Measurements from ENCODE around the gene FAM222A. TPM values are rescaled to one million over a fixed set of nuclear protein-coding genes. Genes with fewer than 3 reads are reported as not detected.

The FAM222A gene
- total RNA-seq, 1 experiment from 2014 or later, result 2.8 TPM

DNA sequence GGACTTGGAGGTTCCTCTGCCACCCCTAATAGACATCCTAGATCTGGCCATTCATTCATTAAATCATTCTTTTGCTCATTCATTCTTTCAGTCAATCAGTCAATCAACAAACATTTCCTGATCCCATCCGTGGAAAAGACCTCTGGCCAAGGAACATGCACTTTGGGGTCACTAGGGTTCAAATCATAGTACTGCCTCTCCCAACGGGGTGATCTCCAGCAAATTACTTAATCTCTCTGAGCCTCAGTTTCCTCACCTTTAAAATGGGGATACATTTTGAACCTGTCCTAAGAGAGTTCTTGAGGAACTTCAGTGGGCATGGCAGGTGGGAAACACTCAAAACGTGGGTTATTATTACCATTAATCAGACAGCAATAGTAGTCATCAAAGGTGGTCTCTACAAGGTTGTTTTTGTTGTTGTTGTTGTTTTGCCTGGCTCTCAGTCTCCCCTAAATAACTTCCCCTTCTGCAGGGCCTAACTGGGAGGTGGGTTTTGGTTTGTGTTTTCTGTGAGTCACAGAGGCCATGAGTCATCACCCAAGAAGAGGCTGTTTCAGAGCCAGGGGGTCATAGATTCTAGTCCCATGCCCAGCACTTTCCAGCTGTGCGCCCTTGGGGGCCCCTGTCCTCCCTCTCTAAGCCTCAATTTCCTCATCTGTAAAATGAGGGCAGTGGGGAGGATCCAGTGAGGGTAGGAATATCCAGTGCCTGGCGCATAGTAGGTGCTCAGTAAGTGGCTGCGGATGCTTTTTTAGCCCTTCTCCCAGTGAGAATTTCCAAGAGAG is 16.9 kb upstream of the FAM222A start:
- no peak overlapping the region for H3K4me3 Mint-ChIP-seq
- H3K27me3 ChIP-seq (ENCODE audit: insufficient read depth, low read length), result no peaks in the 10 kb centered on the region
- no peaks in the 10 kb centered on the region for H3K4me1 ChIP-seq (ENCODE audit: insufficient read depth, low read length)
- H3T11ph ChIP-seq (ENCODE audit: low read length), result no peak overlapping the region
- no peak overlapping the region for H3K27ac Mint-ChIP-seq
- no peak overlapping the region for H3K4ac ChIP-seq (ENCODE audit: low read depth, low read length)
- no peak overlapping the region for H2BK12ac ChIP-seq (ENCODE audit: insufficient read length, low read depth, low read length)
- H2BK20ac ChIP-seq (ENCODE audit: low read depth, low read length, poor library complexity, severe bottlenecking), result no peak overlapping the region
- no peak overlapping the region for H3K9ac ChIP-seq (ENCODE audit: extremely low read depth, insufficient read length, low read length)
- H3K36me3 Mint-ChIP-seq (ENCODE audit: insufficient read depth in 1 of 3, low read depth in 3 of 3), result no peaks in the 10 kb centered on the region
- no peaks in the 10 kb centered on the region for H3K9me3 ChIP-seq (ENCODE audit: control insufficient read depth, low read depth, low read length)
- no peak overlapping the region for H2AK5ac ChIP-seq (ENCODE audit: insufficient read length, low read length)
- H3K14ac ChIP-seq (ENCODE audit: insufficient read depth, low read length), result no peak overlapping the region
- no peak overlapping the region for H3K56ac ChIP-seq (ENCODE audit: insufficient read length, low read depth, low read length)
- peaks cover 8% of the 10 kb centered on the region for H3K27me3 Mint-ChIP-seq (ENCODE audit: low read depth)
- no peak overlapping the region for H3K27ac ChIP-seq (ENCODE audit: insufficient read length, low read depth, low read length)
- no peak overlapping the region for H4K5ac ChIP-seq (ENCODE audit: insufficient read length, low read depth, low read length)
- no peaks in the 10 kb centered on the region for H3K79me1 ChIP-seq (ENCODE audit: insufficient read depth, low read depth, low read length, poor library complexity, severe bottlenecking)
- TF ChIP-seq, protein P1, sequence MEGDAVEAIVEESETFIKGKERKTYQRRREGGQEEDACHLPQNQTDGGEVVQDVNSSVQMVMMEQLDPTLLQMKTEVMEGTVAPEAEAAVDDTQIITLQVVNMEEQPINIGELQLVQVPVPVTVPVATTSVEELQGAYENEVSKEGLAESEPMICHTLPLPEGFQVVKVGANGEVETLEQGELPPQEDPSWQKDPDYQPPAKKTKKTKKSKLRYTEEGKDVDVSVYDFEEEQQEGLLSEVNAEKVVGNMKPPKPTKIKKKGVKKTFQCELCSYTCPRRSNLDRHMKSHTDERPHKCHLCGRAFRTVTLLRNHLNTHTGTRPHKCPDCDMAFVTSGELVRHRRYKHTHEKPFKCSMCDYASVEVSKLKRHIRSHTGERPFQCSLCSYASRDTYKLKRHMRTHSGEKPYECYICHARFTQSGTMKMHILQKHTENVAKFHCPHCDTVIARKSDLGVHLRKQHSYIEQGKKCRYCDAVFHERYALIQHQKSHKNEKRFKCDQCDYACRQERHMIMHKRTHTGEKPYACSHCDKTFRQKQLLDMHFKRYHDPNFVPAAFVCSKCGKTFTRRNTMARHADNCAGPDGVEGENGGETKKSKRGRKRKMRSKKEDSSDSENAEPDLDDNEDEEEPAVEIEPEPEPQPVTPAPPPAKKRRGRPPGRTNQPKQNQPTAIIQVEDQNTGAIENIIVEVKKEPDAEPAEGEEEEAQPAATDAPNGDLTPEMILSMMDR (conservative IDR thresholded peaks at IDR 0.05), result no peak
- peaks cover 0 to 2% of the 10 kb centered on the region in 2 experiments; a peak in 1 of 5 replicates for H3K9me3 Mint-ChIP-seq
- WGBS (ENCODE audit: extremely low coverage, insufficient read length, low lambda C conversion rate), result no CpG with 5 or more reads among the region's 6 CpGs
- H3K79me2 ChIP-seq (ENCODE audit: insufficient read depth, low read length), result no peaks in the 10 kb centered on the region
- H2BK120ac ChIP-seq (ENCODE audit: low read depth, low read length, poor library complexity, severe bottlenecking), result no peak overlapping the region
- no peaks in the 10 kb centered on the region for H3K23me2 ChIP-seq (ENCODE audit: insufficient read length, low read depth, low read length, poor library complexity, severe bottlenecking)
- no peak overlapping the region for H3K23ac ChIP-seq (ENCODE audit: insufficient read length, low read depth, low read length)
- H3K18ac ChIP-seq (ENCODE audit: insufficient read length, low read depth, low read length), result no peak overlapping the region
- DNase-seq, result no peak
- no peak overlapping the region for H2AFZ ChIP-seq (ENCODE audit: low read length)
- H4K20me1 ChIP-seq (ENCODE audit: control insufficient read depth, insufficient read depth, insufficient read length), result no peaks in the 10 kb centered on the region
- H4K8ac ChIP-seq (replicated peaks; ENCODE audit: insufficient read length, low read depth, low read length), result no peak overlapping the region
- no peak overlapping the region for H2BK15ac ChIP-seq (ENCODE audit: low read depth, low read length)
- H3K4me2 ChIP-seq (ENCODE audit: insufficient read depth, insufficient read length, low read length), result no peak overlapping the region
- H4K91ac ChIP-seq (ENCODE audit: insufficient read length, low read depth, low read length), result no peak overlapping the region
- H2BK5ac ChIP-seq (ENCODE audit: insufficient read length, low read length), result no peak overlapping the region
- H3K4me1 Mint-ChIP-seq, result peaks cover 5 to 27% of the 10 kb centered on the region in 2 experiments

All from H9 (cell line).